ENCODE measurements around the gene CKLF.
A peak's percentile ranks its signal among the peaks of the same experiment; 100 is the strongest.

CKLF gene, protein sequence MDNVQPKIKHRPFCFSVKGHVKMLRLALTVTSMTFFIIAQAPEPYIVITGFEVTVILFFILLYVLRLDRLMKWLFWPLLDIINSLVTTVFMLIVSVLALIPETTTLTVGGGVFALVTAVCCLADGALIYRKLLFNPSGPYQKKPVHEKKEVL

DNA sequence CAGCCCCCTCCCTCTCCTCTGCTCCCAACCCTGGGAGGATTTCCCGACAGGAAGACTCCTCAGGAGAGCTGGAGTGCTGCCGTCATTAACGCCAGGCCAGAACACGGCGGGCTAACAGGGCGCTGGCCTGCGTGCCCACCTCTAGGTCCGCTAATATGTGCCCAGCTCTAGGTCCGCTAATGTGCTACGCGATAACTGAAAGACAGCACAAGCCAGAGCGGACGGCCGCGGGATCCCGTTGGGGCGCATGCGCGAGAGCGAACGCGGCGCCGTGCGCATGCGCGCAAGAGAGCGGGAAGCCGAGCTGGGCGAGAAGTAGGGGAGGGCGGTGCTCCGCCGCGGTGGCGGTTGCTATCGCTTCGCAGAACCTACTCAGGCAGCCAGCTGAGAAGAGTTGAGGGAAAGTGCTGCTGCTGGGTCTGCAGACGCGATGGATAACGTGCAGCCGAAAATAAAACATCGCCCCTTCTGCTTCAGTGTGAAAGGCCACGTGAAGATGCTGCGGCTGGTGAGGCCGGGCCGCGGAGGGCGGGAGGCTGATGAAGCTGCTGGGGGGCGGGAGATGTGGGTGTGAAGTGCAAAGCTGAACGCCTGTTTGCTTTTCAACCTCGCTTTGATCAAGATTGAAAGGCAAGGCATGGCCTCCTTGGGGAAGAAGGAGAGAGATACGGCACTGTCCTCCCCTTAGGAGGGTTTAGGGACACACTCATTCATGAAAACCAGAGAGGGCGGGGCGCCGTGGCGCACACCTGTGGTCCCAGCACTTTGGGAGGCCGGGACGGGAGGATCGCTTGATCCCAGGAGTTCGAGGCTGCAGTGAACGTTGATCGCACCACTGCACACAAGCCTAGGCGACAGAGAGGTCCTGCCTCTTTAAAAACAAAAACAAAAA, at the start of gene CKLF:
Gene CKLF (plus strand): TSS at position 291 of the 892 bp plus-strand sequence. CDS start 140 bp downstream, at position 431.
- TF ChIP-seq, protein P1, sequence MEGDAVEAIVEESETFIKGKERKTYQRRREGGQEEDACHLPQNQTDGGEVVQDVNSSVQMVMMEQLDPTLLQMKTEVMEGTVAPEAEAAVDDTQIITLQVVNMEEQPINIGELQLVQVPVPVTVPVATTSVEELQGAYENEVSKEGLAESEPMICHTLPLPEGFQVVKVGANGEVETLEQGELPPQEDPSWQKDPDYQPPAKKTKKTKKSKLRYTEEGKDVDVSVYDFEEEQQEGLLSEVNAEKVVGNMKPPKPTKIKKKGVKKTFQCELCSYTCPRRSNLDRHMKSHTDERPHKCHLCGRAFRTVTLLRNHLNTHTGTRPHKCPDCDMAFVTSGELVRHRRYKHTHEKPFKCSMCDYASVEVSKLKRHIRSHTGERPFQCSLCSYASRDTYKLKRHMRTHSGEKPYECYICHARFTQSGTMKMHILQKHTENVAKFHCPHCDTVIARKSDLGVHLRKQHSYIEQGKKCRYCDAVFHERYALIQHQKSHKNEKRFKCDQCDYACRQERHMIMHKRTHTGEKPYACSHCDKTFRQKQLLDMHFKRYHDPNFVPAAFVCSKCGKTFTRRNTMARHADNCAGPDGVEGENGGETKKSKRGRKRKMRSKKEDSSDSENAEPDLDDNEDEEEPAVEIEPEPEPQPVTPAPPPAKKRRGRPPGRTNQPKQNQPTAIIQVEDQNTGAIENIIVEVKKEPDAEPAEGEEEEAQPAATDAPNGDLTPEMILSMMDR (conservative IDR thresholded peaks at IDR 0.05; ENCODE audit: low read depth): no peak
- peak within 1 kb of the TSS; percentile 91 for H3K27ac ChIP-seq
- DNase-seq (ENCODE audit: low spot score): peak; percentile 96
- ChIA-PET CTCF (interaction anchor here (0.6 to 1.4 kb wide), 4 partner anchors 41 to 848 kb away, joined by 3 read pairs; no protein-coding TSS in a partner anchor), POLR2A (ENCODE audit: low non-redundant PET) (no interaction called here)

DNA sequence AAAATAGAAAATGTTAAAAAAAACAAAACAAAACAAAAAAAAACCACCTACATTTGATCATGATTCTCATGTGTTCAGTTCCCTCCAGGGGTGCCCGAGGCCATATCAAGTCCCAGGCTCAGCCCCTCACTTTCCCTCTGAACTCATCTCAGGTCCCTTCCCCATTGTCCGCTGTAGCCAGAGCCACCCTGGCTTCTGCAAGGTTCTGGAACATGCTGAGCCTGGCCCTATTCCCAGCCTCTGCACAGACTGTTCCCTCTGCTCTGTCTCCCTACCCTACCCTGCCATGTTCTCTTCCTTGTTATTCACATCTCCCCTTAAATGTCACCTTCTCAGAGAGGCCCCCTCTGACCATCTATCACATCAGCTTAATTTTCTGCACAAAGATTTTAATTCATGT, 49.3 kb upstream of the CKLF start:
- CTCF ChIA-PET: no interaction called here

DNA sequence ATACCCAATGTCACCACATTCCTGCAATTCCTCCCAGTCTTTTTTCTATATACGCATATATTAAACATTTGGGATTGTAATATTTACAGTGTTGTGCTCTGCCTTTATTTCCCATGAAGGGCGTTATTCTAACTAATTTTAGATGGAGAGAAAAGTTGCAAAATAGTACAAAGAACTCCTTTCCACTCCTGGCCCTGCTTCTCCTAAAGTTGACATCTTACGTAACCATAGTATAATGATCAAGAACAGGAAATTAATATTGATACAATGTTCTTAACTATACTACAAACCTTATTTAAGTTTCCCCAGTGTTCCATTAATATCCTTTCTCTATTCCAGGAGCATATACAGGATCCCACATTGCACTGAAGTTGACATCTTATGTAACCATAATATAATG, 48.8 kb upstream of the CKLF start:
- no peak overlapping the region for H3K27ac ChIP-seq
- CTCF ChIA-PET: no interaction called here
- no peak for DNase-seq (ENCODE audit: low spot score)
- POLR2A ChIA-PET (ENCODE audit: low non-redundant PET): no interaction called here
- TF ChIP-seq, protein P1 (conservative IDR thresholded peaks at IDR 0.05; ENCODE audit: low read depth): no peak

More for the DNA sequence above, 49.3 kb upstream of the CKLF start:
- peak overlapping the region; percentile 86 for H3K27ac ChIP-seq
- TF ChIP-seq, protein P1 (conservative IDR thresholded peaks at IDR 0.05; ENCODE audit: low read depth): no peak
- no peak for DNase-seq (ENCODE audit: low spot score)
- POLR2A ChIA-PET (ENCODE audit: low non-redundant PET): no interaction called here

DNA sequence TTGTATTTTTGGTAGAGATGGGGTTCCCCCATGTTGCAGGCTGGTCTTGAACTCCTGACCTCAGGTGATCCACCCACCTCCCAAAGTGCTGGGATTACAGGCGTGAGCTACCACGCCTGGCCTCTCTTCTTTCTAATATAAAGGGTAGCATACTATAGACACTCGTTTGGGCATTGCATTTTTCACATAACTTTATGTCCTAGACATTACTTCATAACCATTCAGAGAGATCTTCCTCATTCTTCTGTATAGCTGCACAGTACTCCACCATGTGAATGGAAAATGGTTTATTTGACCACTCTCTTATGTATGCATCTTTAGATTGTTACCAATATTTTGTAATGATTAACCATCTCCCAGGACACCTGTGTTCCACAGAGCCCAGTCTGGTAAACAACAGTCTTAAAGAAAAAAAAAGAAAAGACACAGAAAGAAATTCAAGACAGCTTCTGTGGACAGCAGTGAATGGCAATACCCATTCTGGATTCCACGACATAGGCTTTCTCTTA, 44.6 kb upstream of the CKLF start:
- no peak for DNase-seq (ENCODE audit: low spot score)
- POLR2A ChIA-PET (ENCODE audit: low non-redundant PET): no interaction called here
- TF ChIP-seq, protein P1 (conservative IDR thresholded peaks at IDR 0.05; ENCODE audit: low read depth): no peak
- H3K27ac ChIP-seq: peak overlapping the region; percentile 73
- CTCF ChIA-PET: no interaction called here

DNA sequence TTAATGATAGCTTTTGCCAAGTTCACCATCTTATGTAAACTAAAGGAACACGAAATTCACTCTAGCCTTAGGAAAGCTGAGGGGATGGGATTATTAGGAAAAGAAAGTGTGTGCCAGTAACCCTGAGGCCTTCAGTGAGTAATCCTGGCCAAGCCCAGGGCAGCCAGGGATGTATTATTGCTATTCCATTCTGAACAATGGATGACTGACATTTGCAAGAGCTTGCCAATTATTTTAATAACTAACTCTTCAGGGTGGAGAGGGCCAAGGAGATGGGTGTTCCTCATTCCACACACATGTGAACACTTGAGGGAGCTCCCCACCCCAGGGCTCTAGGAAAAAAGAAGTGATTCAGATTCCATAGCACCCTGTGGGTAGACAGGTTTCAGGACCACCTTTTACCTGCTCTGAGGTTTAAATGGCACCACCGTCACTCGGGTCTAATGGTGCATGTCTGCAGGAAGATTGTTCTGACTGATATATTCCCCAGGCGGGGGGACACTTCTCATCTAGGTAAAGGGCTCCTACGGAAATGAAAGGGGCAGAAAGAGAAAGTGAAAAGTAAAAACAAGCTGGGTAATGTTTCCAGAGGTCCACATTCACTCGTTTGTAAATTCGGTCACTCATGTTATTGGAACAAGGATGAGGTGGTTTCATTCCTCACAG, 44.0 kb upstream of the CKLF start:
- CTCF ChIA-PET: interaction anchor here (0.7 kb wide), 1 partner anchor 55 kb away, joined by 5 read pairs; no protein-coding TSS in a partner anchor
- peak; percentile 96 for DNase-seq (ENCODE audit: low spot score)
- TF ChIP-seq, protein P1 (conservative IDR thresholded peaks at IDR 0.05; ENCODE audit: low read depth): 0 out of 2 replicates have a peak, but pooled peaks have one; percentile 15
- H3K27ac ChIP-seq: peak overlapping the region; percentile 91
- POLR2A ChIA-PET (ENCODE audit: low non-redundant PET): no interaction called here

DNA sequence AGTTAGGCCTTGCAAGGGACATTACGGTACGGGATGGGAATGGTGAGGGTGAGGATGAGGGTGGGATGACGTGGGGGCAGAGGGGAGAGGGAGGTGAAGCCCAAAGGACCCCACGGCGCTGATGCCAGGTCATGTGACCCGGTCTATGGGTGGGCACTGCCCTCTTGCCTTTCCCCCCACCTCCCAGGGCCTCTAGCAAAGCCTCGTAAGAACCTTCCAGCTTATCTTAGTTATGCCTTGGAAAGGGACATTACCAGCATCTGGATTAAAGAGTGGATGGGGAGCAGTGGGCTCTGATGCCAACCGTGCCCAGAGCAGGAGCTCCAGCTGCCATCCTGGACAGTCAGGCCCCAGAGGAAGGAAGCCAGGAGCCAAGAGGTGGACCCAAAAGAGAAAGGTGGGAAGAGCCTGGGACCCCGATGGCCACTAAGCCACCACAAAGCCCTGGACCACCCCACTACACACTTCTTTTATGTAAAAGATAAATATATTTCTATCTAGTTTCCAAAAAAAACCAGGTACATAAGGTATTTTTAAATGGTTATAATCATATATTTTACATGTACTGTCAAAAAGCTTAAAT, 43.4 kb upstream of the CKLF start:
- TF ChIP-seq, protein P1 (conservative IDR thresholded peaks at IDR 0.05; ENCODE audit: low read depth): no peak
- POLR2A ChIA-PET (ENCODE audit: low non-redundant PET): no interaction called here

More for the DNA sequence above, 43.4 kb upstream of the CKLF start:
- DNase-seq (ENCODE audit: low spot score): no peak
- CTCF ChIA-PET: interaction anchor here (0.7 kb wide), 1 partner anchor 55 kb away, joined by 5 read pairs; no protein-coding TSS in a partner anchor
- H3K27ac ChIP-seq: peak overlapping the region; percentile 91

All from RWPE1 (cell line).